ENCODE measurements around the gene SYF2. TPM values are rescaled to one million over a fixed set of nuclear protein-coding genes. Genes with fewer than 3 reads are reported as not detected.

SYF2 gene
- total RNA-seq, 1 experiment from 2014 or later, result 35.3 TPM

DNA sequence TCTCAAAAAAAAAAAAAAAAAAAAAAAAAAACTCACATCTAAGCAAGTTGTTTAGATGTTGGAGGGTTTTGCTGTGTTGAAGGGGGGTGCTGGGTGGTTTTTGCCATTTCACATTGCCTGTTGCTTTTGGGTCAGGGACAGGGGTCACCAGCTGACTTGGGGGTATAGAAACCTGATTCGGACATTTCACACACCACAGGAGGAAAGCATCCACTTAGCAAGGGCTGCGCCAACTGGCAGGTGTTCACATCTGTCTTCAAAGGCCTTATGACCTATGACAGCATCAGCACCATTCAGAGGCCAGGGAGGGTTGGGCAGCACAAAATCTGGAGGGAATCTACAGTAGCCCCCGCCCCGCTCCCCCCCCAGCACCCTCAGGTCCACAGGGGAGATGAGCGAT lies 45.2 kb downstream of the SYF2 start:
- Mint-ChIP-seq H3K4me1 (no peaks in the 10 kb centered on the region), H3K27me3 (ENCODE audit: low read depth) (no peaks in the 10 kb centered on the region), H3K9me3 (no peaks in the 10 kb centered on the region), H3K4me3 (no peak overlapping the region), H3K36me3 (no peaks in the 10 kb centered on the region), H3K27ac (no peak overlapping the region)
- DNase-seq (ENCODE audit: low spot score) (no peak), ATAC-seq (no peak)
- ChIA-PET POLR2A (no interaction called here), CTCF (no interaction called here)
- no peak for TF ChIP-seq ESRRA (CRISPR knock-in tag; IDR thresholded peaks at IDR 0.05; ENCODE audit: borderline replicate concordance)

GRCh38 chr1:25186161-25187007 lies 45.9 kb downstream of the SYF2 start:
- no peaks in the 10 kb centered on the region for H3K9me3 Mint-ChIP-seq
- no peak for DNase-seq (ENCODE audit: low spot score)
- POLR2A ChIA-PET, result no interaction called here
- H3K27me3 Mint-ChIP-seq (ENCODE audit: low read depth), result no peaks in the 10 kb centered on the region
- no peaks in the 10 kb centered on the region for H3K4me1 Mint-ChIP-seq
- ATAC-seq, result no peak
- CTCF ChIA-PET, result no interaction called here
- no peak for TF ChIP-seq RORB (CRISPR knock-in tag; IDR thresholded peaks at IDR 0.05)
- TF ChIP-seq, protein P1, sequence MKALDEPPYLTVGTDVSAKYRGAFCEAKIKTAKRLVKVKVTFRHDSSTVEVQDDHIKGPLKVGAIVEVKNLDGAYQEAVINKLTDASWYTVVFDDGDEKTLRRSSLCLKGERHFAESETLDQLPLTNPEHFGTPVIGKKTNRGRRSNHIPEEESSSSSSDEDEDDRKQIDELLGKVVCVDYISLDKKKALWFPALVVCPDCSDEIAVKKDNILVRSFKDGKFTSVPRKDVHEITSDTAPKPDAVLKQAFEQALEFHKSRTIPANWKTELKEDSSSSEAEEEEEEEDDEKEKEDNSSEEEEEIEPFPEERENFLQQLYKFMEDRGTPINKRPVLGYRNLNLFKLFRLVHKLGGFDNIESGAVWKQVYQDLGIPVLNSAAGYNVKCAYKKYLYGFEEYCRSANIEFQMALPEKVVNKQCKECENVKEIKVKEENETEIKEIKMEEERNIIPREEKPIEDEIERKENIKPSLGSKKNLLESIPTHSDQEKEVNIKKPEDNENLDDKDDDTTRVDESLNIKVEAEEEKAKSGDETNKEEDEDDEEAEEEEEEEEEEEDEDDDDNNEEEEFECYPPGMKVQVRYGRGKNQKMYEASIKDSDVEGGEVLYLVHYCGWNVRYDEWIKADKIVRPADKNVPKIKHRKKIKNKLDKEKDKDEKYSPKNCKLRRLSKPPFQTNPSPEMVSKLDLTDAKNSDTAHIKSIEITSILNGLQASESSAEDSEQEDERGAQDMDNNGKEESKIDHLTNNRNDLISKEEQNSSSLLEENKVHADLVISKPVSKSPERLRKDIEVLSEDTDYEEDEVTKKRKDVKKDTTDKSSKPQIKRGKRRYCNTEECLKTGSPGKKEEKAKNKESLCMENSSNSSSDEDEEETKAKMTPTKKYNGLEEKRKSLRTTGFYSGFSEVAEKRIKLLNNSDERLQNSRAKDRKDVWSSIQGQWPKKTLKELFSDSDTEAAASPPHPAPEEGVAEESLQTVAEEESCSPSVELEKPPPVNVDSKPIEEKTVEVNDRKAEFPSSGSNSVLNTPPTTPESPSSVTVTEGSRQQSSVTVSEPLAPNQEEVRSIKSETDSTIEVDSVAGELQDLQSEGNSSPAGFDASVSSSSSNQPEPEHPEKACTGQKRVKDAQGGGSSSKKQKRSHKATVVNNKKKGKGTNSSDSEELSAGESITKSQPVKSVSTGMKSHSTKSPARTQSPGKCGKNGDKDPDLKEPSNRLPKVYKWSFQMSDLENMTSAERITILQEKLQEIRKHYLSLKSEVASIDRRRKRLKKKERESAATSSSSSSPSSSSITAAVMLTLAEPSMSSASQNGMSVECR (CRISPR knock-in tag; IDR thresholded peaks at IDR 0.05; ENCODE audit: borderline replicate concordance), result no peak
- no peak overlapping the region for H3K27ac Mint-ChIP-seq
- H3K4me3 Mint-ChIP-seq, result no peak overlapping the region
- H3K36me3 Mint-ChIP-seq, result no peaks in the 10 kb centered on the region

- H3K9me3 Mint-ChIP-seq, result no peaks in the 10 kb centered on the region
- ATAC-seq (no peak), DNase-seq (ENCODE audit: low spot score) (no peak)
- POLR2A ChIA-PET, result no interaction called here
- H3K4me3 Mint-ChIP-seq, result no peak overlapping the region
- H3K4me1 Mint-ChIP-seq, result no peaks in the 10 kb centered on the region
- CTCF ChIA-PET, result interaction anchor here (0.7 kb wide), 1 partner anchor 1739 kb away, joined by 3 read pairs; no protein-coding TSS in a partner anchor
- no peak overlapping the region for H3K27ac Mint-ChIP-seq
- H3K27me3 Mint-ChIP-seq (ENCODE audit: low read depth), result no peaks in the 10 kb centered on the region
- H3K36me3 Mint-ChIP-seq, result no peaks in the 10 kb centered on the region
- TF ChIP-seq GRHL2 (CRISPR knock-in tag; IDR thresholded peaks at IDR 0.05; ENCODE audit: insufficient replicate concordance, severe bottlenecking), result no peak
- TF ChIP-seq CDX4 (CRISPR knock-in tag; IDR thresholded peaks at IDR 0.05; ENCODE audit: borderline replicate concordance), result no peak
- TF ChIP-seq RORB (CRISPR knock-in tag; IDR thresholded peaks at IDR 0.05), result no peak
- no peak for TF ChIP-seq ZNF263 (CRISPR knock-in tag; IDR thresholded peaks at IDR 0.05; ENCODE audit: low read depth)
- no peak for TF ChIP-seq FOXP1 (CRISPR knock-in tag; IDR thresholded peaks at IDR 0.05; ENCODE audit: borderline replicate concordance)
Observed at GRCh38 chr1:25185409-25186160, 46.7 kb downstream of the SYF2 start.

GRCh38 chr1:25184001-25184762 lies 48.1 kb downstream of the SYF2 start:
- ATAC-seq (no peak), DNase-seq (ENCODE audit: low spot score) (no peak)
- Mint-ChIP-seq H3K4me1 (no peaks in the 10 kb centered on the region), H3K9me3 (no peaks in the 10 kb centered on the region), H3K36me3 (no peaks in the 10 kb centered on the region), H3K27ac (no peak overlapping the region), H3K27me3 (ENCODE audit: low read depth) (no peaks in the 10 kb centered on the region), H3K4me3 (no peak overlapping the region)
- CTCF ChIA-PET, result interaction anchor here (0.7 kb wide), 1 partner anchor 35 kb away, joined by 3 read pairs; no protein-coding TSS in a partner anchor
- POLR2A ChIA-PET, result no interaction called here
- TF ChIP-seq ZNF138 (CRISPR knock-in tag; conservative IDR thresholded peaks at IDR 0.05), result no peak
- TF ChIP-seq SP1 (CRISPR knock-in tag; conservative IDR thresholded peaks at IDR 0.05), result no peak
- TF ChIP-seq JUN (CRISPR knock-in tag; IDR thresholded peaks at IDR 0.05), result no peak
- no peak for TF ChIP-seq TCF7 (CRISPR knock-in tag; IDR thresholded peaks at IDR 0.05; ENCODE audit: low read depth)
- TF ChIP-seq TEAD1 (CRISPR knock-in tag; IDR thresholded peaks at IDR 0.05), result no peak
- no peak for TF ChIP-seq ZNF416 (CRISPR knock-in tag; IDR thresholded peaks at IDR 0.05)
- no peak for TF ChIP-seq PRDM15 (CRISPR knock-in tag; IDR thresholded peaks at IDR 0.05)
- TF ChIP-seq JAZF1 (CRISPR knock-in tag; IDR thresholded peaks at IDR 0.05), result no peak

Measured in WTC11 (cell line).